Endothelial cell of umbilical vein (primary cell): ENCODE results near the gene NDST3. TPM values are rescaled to one million over a fixed set of nuclear protein-coding genes. Genes with fewer than 3 reads are reported as not detected.

Experiments used
- BruUV-seq: library from RNA; stranded (reverse); fragments of 400-500 nt; replicated peaks from 2 replicates; lab custom pipeline; 2021; lab: Mats Ljungman, UMichigan
- CTCF ChIA-PET: fragments of 300-600, 350-600 bp; sonication (Branson Sonifier 250); formaldehyde crosslinking; loops from one replicate; lab custom pipeline; 2021; ENCODE audit warnings: antibody characterized with exemption, inconsistent platforms; lab: Charles Lee
- POLR2A ChIA-PET: fragments of 300-600, 350-600 bp; sonication (Branson Sonifier 250); formaldehyde crosslinking; loops from one replicate; lab custom pipeline; 2021; ENCODE audit warnings: antibody characterized with exemption, inconsistent platforms; lab: Charles Lee
- DNase-seq: peaks from one replicate; pipeline ENCODE4 v3.0.0-alpha.2; 2011; ENCODE audit warnings: low read depth, low spot score
- FAIRE-seq: peaks from 2 replicates; lab custom pipeline; 2011; peaks lifted over from hg19 to GRCh38; lab: Jason Lieb, UNC
- H2AFZ ChIP-seq: 2 replicates; pipeline ENCODE4 v1.6.0; 2012; ENCODE audit warnings: low read depth, low read length, control low read depth, inconsistent platforms
- H3K27ac ChIP-seq: 2 replicates; pipeline ENCODE4 v1.5.1; 2011; ENCODE audit warnings: low read depth, mild to moderate bottlenecking, control low read depth, low read length, moderate library complexity; ENCODE audit not compliant: insufficient read depth
- H3K27me3 ChIP-seq, 2 experiments: 2 replicates each; pipeline versions ENCODE4 v1.6.0 to v1.6.1; 2011; ENCODE audit warnings: low read length in 2 of 2, mixed read lengths in 1 of 2; ENCODE audit not compliant: control insufficient read depth in 2 of 2, insufficient read depth in 2 of 2
- H3K36me3 ChIP-seq, 2 experiments: 2 replicates in 1 of 2; 3 replicates in 1 of 2; pipeline ENCODE4 v1.5.1; 2011; ENCODE audit warnings: low read length in 2 of 2, mild to moderate bottlenecking in 1 of 2, moderate library complexity in 1 of 2; ENCODE audit not compliant: control insufficient read depth in 2 of 2, insufficient read depth in 2 of 2; ENCODE audit errors: extremely low read depth in 1 of 2
- H3K4me1 ChIP-seq: 3 replicates; pipeline ENCODE4 v1.5.1; 2011; ENCODE audit warnings: mild to moderate bottlenecking, low read length; ENCODE audit not compliant: control insufficient read depth, insufficient read depth; ENCODE audit errors: extremely low read depth
- H3K4me2 ChIP-seq: 2 replicates; pipeline ENCODE4 v1.6.1; 2011; ENCODE audit warnings: low read length, control low read depth, mixed read lengths; ENCODE audit not compliant: insufficient read depth
- H3K4me3 ChIP-seq, 3 experiments: fragments of 200-600 bp in 1 of 3; sonication (generic), shearing (Covaris generic) in 1 of 3; replicated peaks in 1 of 3; 2 replicates each; pipeline ENCODE4 v1.5.1; 2011 to 2016; ENCODE audit warnings: control low read depth in 3 of 3, low read length in 3 of 3, mild to moderate bottlenecking in 2 of 3, inconsistent platforms in 1 of 3, low read depth in 1 of 3, moderate library complexity in 1 of 3; ENCODE audit not compliant: insufficient read depth in 1 of 3
- H3K79me2 ChIP-seq: 2 replicates; pipeline ENCODE4 v1.6.0; 2012; ENCODE audit warnings: low read length, inconsistent platforms; ENCODE audit not compliant: control insufficient read depth, insufficient read depth
- H3K9ac ChIP-seq: replicated peaks from 2 replicates; pipeline ENCODE3; 2011; ENCODE audit warnings: low read length, control low read depth; ENCODE audit not compliant: insufficient read depth; ENCODE audit errors: extremely low read depth
- H3K9me1 ChIP-seq: replicated peaks from 3 replicates; pipeline ENCODE4 v1.6.0; 2011; ENCODE audit warnings: mild to moderate bottlenecking, low read length; ENCODE audit not compliant: control insufficient read depth, insufficient read depth; ENCODE audit errors: extremely low read depth
- H3K9me3 ChIP-seq: replicated peaks from 2 replicates; pipeline ENCODE4 v1.5.1; 2012; ENCODE audit warnings: low read length, inconsistent platforms; ENCODE audit not compliant: control insufficient read depth, insufficient read depth
- H4K20me1 ChIP-seq: replicated peaks from 2 replicates; pipeline ENCODE3; 2011; ENCODE audit warnings: mild to moderate bottlenecking, low read length; ENCODE audit not compliant: control insufficient read depth, insufficient read depth; ENCODE audit errors: extremely low read depth
- EZH2 ChIP-seq: IDR thresholded peaks from 2 replicates; pipeline ENCODE4 v1.6.1; 2012; ENCODE audit warnings: borderline replicate concordance, low read depth, mild to moderate bottlenecking, moderate library complexity, low read length, inconsistent platforms; ENCODE audit not compliant: severe bottlenecking
- FOS ChIP-seq: IDR thresholded peaks from 2 replicates; pipeline ENCODE4 v1.6.1; 2011; ENCODE audit warnings: mild to moderate bottlenecking, low read length, moderate library complexity, borderline replicate concordance; ENCODE audit not compliant: insufficient read depth
- GATA2 ChIP-seq: IDR thresholded peaks from 2 replicates; pipeline ENCODE4 v1.7.0; 2011; ENCODE audit warnings: low read depth, mild to moderate bottlenecking, moderate library complexity, mixed read lengths, low read length; ENCODE audit not compliant: insufficient read length, insufficient read depth
- JUN ChIP-seq: IDR thresholded peaks from 2 replicates; pipeline ENCODE4 v1.6.1; 2011; ENCODE audit warnings: borderline replicate concordance, low read depth; ENCODE audit not compliant: insufficient read length, insufficient read depth
- MYC ChIP-seq: IDR thresholded peaks from one replicate; pipeline ENCODE4 v1.6.1; 2011; ENCODE audit warnings: mild to moderate bottlenecking, low read depth, low read length
- POLR2A ChIP-seq: IDR thresholded peaks from 2 replicates; pipeline ENCODE4 v1.6.1; 2012; ENCODE audit warnings: low read depth, mild to moderate bottlenecking, control low read depth, low read length
- POLR2AphosphoS5 ChIP-seq: IDR thresholded peaks from 2 replicates; pipeline ENCODE4 v1.6.1; 2012; ENCODE audit warnings: low read depth, mild to moderate bottlenecking, control low read depth, low read length, moderate library complexity; ENCODE audit not compliant: insufficient read depth
- dilution Hi-C: fragments of 300-500 bp; cut with MboI; formaldehyde crosslinking; loops from one replicate; pipeline ENCODE4 v1.15.0; 2019; ENCODE audit warnings: low sequenced_read_pairs; ENCODE audit not compliant: extremely low pct_ligation_motif_present
- intact Hi-C: fragments of 100-400 bp; cut with micrococcal nuclease; formaldehyde crosslinking; loops from one replicate; pipeline ENCODE4 v1.10.0; 2022
- polyA plus RNA-seq, 4 experiments: library from polyadenylated mRNA; depleted of rRNA in 3 of 4; stranded (reverse) in 3 of 4; unstranded in 1 of 4; fragments of >200 nt; gene quantifications; 2 replicates each; pipeline versions ENCODE4 v1.2.1 to v1.2.3, GENCODE V29; 2011 to 2012; ENCODE audit warnings: missing spikeins in 1 of 4
- total RNA-seq: library from RNA; stranded (reverse); gene quantifications from 2 replicates; pipeline ENCODE4 v1.2.3, GENCODE V29; 2021
- TF ChIP-seq, protein P1 (sequence below): IDR thresholded peaks from 2 replicates; pipeline ENCODE4 v1.6.1; 2011; ENCODE audit not compliant: insufficient read depth, insufficient read length
- TF ChIP-seq, protein P2 (sequence below), 2 donors: IDR thresholded peaks; 1 replicate in 1 of 2; 2 replicates in 1 of 2; pipeline ENCODE4 v1.5.1; 2011; ENCODE audit warnings: low read length in 2 of 2, mild to moderate bottlenecking in 2 of 2, moderate library complexity in 2 of 2, control low read depth in 1 of 2, inconsistent platforms in 1 of 2, low read depth in 1 of 2; ENCODE audit not compliant: insufficient read depth in 1 of 2; ENCODE audit errors: extremely low read depth in 1 of 2

NDST3 gene
- total and polyA plus RNA-seq, 2 donors (not counting 3 experiments of a cell fraction or from before 2014, with no cell fraction given) = 0.04 TPM; not detected in 1

GRCh38 chr4:118177126-118177525 is 142.8 kb downstream of the NDST3 start:
- DNase-seq = no peak
- peaks cover 5% of the 10 kb centered on the region for H3K4me1 ChIP-seq
- H3K4me3 ChIP-seq = no peak overlapping the region
- no peak overlapping the region for H3K4me2 ChIP-seq
- H3K79me2 ChIP-seq = no peaks in the 10 kb centered on the region
- no peak overlapping the region for H3K9ac ChIP-seq
- no peak for FAIRE-seq
- no peaks in the 10 kb centered on the region for H3K36me3 ChIP-seq
- no peaks in the 10 kb centered on the region for H3K27me3 ChIP-seq
- no peak overlapping the region for H3K27ac ChIP-seq
- H4K20me1 ChIP-seq = no peaks in the 10 kb centered on the region
- dilution Hi-C loops (no loop called here), intact Hi-C loops (no loop called here)
- H3K9me1 ChIP-seq = no peaks in the 10 kb centered on the region
- no peak overlapping the region for H2AFZ ChIP-seq
- TF ChIP-seq EZH2 = no peak
- TF ChIP-seq, protein P1, sequence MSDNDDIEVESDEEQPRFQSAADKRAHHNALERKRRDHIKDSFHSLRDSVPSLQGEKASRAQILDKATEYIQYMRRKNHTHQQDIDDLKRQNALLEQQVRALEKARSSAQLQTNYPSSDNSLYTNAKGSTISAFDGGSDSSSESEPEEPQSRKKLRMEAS = no peak
- no peak for TF ChIP-seq MYC
- TF ChIP-seq, protein P2, sequence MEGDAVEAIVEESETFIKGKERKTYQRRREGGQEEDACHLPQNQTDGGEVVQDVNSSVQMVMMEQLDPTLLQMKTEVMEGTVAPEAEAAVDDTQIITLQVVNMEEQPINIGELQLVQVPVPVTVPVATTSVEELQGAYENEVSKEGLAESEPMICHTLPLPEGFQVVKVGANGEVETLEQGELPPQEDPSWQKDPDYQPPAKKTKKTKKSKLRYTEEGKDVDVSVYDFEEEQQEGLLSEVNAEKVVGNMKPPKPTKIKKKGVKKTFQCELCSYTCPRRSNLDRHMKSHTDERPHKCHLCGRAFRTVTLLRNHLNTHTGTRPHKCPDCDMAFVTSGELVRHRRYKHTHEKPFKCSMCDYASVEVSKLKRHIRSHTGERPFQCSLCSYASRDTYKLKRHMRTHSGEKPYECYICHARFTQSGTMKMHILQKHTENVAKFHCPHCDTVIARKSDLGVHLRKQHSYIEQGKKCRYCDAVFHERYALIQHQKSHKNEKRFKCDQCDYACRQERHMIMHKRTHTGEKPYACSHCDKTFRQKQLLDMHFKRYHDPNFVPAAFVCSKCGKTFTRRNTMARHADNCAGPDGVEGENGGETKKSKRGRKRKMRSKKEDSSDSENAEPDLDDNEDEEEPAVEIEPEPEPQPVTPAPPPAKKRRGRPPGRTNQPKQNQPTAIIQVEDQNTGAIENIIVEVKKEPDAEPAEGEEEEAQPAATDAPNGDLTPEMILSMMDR (IDR thresholded peaks at IDR 0.05; ENCODE audit: extremely low read depth in 1 of 2, insufficient read depth in 1 of 2, low read depth in 1 of 2, low read length in 2 of 2) = no peak
- no peak for TF ChIP-seq POLR2A
- TF ChIP-seq FOS = no peak
- no peak for TF ChIP-seq GATA2
- TF ChIP-seq POLR2AphosphoS5 = no peak
- no peak for TF ChIP-seq JUN
- POLR2A ChIA-PET = no interaction called here
- no peaks in the 10 kb centered on the region for H3K9me3 ChIP-seq
- no TSS peak for BruUV-seq
- CTCF ChIA-PET = no interaction called here
